NCI-H69 (cell line): ENCODE data around the gene NSMCE1.
A peak's percentile ranks its signal among the peaks of the same experiment; 100 is the strongest.

Experiments
- DNase-seq: peaks from one replicate; lab custom pipeline; 2025; lab: John Stamatoyannopoulos, UW

The NSMCE1 gene

DNA sequence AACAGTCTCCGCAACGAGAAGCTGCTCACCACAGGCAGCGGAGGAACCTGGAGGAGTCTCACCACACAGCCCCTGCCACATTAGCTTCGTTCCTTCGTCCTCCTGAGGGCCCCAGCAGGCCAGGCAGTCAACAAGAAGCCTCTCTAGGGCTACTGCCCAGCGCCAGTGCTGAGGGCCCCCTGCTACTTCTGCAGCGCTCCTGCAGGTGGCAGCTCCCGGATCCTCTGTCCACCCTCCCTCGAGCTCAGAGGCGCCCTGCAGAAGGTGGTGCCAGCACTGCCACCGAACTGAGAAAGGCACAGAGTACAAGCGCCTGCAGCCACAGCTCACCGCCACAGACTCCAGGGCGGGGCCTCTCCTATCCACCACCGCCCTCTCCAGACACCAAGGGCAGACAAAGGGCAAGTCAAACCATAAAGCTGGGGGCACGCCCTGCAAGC is 38.0 kb downstream of the NSMCE1 start:
- DNase-seq: no peak

DNA sequence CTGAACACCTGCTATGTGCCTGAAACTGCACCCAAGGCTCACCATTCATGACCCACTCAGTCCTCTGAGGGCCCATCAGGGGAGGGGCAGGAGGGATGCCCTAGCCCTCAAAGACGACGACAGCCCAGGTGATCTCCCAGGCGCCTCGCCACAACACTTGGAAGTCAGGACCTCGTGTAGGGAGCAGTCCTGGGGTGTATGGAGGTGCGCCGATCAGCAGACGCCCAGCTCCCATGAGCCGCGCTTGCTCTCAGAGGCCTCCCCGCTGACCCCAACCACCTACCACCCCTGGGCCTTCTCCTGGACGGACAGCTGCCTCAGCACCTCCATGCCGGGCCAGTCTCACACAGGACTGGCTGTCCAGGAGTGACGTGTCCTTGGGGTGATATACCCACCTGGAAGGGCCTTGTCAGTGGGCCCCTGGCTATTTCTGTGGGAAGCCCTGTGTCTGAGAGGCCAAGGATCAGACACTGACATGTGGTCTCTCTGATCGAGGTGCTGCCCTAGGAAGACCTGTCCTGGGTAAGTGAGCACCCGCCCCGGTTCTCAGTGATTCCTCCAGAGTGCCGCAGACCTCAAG is 38.6 kb downstream of the NSMCE1 start:
- DNase-seq: no peak

DNA sequence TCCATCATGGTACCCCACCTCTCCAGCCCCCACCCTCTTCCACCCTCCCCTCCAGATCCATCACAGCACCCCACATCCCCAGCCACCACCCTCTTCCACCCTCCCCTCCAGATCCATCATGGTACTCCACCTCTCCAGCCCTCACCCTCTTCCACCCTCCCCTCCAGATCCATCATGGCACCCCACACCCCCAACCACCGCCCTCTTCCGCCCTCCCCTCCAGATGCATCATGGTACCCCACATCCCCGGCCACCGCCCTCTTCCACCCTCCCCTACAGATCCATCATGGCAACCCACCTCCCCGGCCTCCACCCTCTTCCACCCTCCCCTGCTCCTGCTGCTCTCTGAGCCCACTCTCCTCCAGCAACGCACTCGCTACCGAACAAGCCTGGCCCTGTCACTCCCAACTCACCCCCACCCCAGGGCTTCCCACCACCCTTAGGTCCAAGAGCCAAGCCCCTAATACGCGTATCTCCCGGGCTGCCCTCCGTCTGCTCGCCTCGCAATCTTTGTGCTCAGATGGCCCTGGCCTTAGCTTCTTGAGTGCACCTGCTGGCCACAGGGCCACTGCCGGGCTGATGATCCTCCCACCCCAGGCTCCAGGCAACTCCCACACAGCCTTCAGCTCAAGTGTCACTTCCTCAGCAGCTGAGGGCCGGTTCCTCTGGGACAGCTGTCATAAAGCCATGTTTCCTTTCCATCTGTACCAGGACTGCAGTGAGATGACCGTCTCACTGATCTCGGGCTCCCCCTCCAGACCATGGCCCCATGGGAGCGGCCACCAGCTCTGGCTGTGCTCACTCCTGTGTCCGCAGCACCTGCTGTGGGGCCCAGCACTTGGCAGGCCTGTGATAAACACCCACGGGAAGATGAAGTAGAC is 39.7 kb downstream of the NSMCE1 start:
- DNase-seq: no peak

DNA sequence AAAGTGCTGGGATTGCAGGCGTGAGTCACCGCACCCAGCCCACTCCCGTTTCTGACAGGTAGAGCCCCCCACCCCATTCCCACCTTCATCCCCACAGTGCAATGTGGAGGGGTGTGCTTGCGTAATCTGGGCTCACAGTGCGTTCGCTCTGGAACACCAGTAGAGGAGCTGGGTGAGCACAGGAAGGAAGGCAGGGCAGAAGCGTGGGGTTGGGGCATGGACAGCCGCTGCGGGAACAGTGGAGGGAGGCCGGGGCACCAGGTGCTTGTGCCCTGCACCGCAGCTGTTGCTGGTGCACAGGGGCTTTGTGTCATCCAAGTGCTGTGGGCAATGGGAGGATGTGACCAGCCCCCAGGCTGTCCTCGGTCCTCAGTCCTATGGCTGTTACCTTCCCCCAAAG is 40.5 kb downstream of the NSMCE1 start:
- DNase-seq: no peak

DNA sequence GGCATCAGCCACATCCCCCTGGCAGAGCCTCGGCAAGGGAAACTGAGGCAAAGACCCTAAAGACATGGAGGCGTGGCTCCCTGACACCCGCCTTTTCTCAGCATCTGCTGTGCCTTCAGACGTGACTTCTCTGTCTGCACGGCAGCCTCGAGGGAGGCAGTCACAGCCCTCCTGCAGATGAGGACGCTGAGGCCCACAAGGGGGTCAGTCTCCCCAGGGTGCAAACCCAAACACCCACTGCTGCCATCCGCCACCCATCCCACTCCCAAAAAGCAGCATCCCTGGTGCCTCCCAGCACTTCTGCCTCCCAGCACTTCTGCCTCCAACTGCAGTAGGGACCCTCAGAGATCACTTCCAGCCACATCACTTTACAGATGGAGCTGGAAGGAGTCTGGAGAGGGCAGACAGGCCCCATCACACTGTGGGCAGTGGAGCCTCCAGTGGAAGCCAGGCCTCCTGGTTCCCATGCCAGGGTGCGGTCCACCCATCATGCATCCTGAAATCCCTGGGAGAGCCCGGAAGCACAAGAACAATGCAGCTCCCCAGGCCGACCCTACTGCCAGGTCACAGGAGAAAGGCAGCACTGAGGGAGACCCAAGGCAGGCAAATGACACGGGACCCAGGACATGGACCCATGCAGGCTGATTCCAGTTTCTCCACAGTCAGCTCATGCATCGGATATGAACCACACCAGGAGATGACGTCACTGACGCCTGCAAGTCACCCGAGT is 41.4 kb downstream of the NSMCE1 start:
- DNase-seq: no peak

DNA sequence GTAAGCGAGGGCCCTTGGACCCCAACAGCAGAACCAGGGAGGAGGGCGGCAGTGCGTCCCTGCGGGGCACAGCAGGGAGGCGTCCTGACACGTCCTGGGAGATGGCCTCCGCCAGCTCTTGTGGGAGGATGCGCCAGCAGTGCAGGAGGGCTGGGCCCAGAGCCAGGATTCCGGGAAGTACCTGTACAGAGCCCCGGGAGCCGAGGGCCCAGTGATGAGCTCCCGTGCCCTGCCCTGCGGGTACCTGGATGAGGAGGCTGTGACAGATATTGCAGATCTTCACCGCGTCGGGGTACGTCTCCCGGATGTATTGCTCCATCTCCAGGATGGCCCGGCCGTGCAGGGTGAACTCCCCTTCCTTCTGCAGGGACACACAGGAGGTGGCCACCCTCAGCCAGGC is 42.1 kb downstream of the NSMCE1 start:
- DNase-seq: peak; percentile 75

DNA sequence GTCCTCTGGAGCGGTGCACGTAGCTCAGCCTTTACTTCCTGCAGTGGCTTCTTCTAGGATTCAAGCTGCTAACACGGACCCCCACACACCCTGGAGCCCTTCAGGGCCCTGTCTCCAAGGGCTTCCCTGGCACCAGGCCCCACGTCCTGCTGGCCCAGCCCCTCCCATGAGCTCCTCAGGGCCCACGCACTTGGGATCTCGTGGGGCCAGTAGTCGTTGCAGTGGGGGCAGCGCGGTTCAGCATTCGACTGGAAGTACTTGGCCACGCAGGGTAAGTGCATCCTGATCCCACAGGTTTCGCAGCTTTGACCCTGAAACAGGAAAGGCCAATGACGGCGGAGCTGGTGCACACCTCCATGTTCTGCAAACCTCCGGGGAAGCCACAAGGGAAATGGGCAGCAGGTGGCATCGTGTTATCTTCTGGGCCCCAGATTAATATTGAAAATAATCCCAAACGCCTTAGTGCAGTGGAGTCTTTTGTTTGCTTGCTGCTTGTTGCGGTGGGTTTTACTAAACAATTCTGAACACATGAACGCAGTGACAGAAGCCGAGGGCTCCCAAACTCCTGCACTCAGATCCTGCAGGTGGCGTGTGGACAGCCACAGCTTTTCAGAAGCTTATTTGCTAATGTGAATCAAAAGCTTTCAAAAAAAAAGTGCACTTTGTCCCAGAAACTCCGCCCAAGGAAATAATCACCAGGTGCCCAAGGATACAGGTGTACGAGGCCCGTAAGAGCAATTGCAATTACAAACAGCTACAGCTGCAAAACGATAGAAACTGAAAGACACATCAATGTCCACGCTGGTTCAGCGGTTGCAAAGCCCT is 42.8 kb downstream of the NSMCE1 start:
- peak; percentile 56 for DNase-seq

DNA sequence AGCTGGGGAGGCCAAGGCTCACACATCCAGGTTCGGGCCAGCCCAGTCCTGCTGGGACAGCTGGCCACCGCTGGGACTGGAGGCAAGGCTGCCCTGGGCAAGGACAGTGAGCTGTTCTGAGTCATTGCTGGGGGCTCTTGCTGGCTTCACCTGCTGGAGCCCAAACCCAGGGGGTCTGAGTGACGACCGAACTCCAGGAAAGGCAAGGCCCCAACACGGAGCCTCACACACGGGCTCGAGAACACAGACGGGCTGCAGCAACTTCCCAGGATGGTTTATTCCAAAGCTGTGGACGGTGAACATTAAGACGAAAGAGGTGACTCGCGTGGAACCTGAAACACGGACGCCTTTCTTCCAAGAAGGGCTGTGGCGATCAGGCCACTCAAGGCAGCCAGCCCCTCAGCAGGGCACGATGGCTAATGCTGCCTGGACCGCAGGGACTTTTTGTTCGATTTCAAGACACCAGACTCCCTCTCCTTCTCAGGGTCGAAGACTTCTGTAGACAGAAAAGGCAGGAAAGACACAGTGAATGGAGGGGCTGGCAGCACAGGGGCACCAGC is 43.8 kb downstream of the NSMCE1 start:
- DNase-seq: no peak

DNA sequence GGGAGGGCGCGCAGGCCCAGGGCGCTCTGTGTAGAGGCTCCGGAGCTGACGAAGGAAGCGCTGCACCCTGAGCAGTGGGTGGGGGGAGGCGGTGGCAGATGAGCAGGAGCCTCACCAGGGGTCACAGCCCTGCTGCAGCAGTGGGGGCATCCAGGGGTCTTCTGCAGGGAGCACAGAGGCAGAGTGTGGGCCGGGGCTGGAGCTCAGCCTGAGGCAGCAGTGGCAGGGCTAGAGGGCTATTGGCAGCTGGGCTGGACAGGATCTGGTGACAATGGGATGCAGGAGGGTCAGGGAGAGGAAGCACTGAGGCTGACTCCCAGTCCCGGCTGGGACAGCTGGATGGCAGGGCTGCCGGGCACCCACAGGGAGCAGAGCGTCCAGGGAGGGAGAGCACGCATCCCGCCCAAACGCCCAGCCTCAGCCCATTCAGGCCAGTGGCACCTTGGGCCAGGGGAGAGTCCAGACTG is 44.3 kb downstream of the NSMCE1 start:
- DNase-seq: no peak

DNA sequence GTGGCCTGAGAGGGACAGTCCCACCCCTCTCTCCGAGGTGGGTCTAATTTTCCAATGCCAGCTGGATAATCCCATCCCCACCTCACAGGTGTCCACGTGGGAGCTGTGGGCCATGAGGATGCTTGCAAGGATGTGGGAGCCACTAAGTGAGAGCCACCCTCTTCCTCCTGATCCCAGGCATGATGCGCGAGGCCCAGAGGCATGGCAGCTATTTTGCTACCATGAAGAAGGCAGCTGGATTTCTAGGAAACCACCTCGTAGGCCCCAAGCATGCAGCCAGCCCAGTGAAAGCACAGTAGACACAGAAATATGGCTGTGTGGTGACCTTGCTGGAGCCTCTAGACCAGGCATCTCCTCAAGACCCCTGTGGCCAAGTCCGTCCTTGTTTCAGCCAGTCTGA is 44.9 kb downstream of the NSMCE1 start:
- DNase-seq: no peak

DNA sequence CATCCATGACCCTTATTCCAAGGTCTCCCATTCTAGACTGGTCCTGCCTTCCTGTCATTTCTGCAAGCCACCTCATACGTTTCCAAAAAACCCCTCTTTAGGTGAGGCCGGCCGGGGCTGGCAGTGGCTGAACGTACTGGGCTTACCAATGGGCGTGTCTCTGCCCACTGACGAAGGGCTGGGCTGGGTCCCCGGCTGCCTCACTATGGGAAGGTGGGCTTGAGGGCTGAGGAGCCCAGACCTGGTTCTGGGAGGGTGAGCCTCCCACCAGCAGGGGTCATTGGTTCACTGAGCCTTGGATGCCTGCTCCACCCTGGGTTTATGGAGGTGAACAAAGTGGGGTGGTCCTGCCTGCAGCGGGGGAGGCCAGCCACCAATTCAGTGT is 45.4 kb downstream of the NSMCE1 start:
- DNase-seq: no peak

DNA sequence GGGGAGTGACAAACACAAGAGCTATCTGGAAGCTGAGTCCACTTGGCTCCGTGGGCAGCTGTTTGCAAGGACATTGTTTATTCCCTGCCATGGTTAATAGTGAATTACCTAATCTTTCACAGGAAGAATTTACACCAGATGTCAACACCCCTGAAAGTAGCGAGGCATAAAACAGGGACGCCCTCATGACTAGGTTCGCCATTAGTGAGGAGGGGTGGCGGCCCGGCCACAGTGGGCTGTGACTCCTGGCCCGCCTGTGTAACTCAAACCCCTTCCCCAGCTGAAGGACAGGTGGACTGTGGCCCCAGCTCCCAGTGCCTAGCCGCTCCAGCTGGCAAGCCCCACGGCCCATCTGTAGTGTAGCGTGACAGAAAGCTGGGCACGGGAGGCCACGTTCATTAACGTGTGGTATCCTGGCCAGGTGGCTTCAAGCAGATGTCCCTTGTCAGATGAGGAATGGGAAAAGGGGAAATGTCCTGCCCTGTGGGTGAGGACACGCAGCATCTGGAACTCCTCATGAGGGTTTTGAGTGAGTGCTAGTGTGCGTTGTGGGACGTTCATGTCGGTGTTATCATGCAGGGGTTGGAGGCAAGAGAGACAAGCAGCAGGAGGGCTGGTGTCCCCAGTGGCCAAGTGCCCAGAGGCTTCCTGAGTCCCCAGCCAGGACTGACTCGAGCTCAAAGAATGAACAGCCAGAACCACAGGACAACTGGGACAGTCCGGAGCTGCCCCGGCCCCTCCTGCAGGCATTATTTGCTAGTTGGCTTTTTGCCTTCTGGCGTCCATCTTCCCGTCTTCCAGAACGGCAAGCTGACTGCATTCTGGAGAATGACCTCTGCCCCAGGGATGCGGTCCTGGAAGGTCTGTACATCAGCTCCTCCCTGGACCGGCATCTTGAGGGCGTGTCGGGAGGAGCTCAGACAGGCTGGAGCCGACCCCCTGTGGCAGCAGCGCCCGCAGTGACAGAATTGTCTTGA is 46.0 kb downstream of the NSMCE1 start:
- peak; percentile 21 for DNase-seq

DNA sequence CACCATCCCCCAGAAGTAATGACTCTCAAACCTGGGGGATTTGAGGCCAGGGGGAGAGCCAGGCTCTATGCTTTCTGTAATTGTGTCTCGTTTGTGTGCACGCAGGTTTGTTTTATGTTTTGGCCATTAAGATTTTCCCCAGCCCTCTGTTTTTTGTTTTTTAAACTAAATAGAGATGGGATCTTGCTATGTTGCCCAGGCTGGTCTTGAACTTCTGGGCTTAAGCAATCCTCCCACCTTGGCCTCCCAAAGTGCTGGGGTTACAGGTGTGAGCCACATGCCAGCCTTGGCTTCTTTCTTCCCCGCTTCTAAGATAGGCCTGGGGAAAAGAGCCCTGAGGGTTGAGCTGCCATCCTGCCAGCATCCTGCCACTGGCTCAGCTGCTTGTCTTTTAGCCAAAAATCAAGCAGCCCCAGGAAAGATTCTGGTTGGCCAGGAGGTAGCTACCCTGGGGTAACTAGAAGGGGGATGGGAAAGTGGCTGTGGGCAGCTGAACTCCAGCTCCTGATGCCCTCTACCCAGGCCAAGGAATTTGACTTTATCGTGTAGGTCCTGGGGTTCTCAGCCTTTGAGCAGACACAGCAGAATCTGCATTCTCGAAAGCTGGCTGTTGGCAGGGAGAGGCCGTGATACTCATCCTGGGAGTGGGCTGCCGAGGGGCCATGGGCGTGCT is 46.9 kb downstream of the NSMCE1 start:
- no peak for DNase-seq

DNA sequence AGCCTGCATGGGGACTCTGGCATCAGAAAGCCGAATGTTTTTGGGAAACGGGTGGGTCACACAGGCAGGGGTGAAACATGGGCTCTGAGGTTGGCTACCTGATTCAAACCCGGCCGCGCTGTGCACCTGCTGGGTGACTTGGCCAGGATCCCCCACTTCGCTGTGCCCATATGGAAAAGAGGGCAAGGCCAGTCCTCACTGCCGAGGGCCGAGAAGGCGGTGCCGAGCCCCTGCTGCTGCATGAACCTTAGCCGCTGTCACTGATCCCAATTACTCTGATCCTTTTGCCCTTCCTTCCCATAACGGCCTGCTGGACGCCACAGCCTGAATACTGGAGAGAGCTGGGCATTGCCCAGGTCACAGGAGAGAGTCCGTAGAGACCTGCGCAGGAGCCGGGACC is 47.6 kb downstream of the NSMCE1 start:
- no peak for DNase-seq

DNA sequence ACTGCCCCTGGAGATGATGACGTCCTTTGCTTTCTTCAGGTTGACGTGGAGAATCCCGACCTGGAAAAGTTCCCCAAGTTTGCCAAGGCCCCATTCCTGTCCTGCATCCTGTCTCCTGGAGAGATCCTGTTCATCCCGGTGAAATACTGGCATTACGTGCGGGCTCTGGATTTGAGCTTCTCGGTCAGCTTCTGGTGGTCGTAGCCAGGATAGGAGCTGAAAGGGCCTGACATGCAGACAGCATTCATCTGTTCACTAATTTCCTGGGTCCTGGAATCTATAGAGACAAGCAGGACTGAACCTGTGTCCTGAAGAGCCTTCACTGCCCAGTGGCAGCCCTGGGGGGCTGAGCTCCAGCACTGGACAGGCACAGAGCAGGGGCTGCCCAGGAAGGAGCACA is 48.0 kb downstream of the NSMCE1 start:
- DNase-seq: no peak

DNA sequence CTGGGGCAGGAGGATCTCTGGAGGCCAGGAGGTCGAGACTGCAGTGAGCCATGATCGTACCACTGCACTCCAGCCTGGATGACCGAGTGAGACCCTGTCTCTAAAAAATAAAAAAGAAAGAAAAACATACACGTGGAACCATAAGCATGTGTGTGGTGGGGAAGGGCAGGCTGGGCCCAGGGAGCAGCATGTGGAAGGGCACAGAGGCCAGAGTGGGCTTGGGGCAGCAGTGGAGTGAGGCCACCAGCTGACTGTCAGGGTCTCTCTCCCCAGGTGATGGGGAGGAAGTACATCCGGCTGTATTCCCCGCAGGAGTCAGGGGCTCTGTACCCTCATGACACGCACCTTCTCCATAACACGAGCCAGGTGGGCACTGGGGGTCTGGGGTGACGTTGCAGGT is 48.5 kb downstream of the NSMCE1 start:
- DNase-seq: no peak

DNA sequence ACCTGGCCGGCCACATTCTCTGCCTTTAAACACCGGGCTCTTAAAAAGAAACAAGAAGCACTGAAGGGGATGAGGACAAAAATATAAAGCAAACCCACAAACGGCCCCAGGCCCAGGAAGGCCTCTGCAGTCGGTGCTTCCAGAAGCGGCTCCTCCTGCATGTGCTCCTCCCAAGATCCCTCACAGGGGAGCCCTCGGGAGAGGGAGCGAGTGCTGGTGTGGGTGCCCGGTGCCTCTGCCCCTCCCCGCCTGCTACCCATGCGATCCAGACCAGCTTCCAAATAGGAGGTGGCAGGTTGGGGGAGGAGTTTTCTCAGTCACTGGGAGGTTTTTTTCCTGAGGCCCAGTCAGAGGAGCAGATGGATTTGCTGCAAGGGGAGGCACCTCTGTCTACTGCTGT is 49.4 kb downstream of the NSMCE1 start:
- no peak for DNase-seq

DNA sequence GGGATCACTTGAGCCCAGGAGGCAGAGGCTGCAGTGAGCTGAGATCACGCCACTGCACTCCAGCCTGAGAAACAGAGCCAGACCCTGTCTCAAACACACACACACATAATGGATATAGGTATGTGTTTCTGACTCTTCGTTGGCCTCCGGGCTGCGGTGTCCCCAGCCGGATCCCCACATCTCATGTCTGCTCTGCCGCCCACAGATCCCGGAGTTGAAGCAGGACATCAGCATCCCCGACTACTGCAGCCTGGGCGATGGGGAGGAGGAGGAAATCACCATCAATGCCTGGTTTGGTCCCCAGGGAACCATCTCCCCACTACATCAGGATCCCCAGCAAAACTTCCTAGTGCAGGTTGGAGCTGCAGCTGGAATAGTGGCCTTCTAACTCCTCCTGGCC is 49.8 kb downstream of the NSMCE1 start:
- no peak for DNase-seq

DNA sequence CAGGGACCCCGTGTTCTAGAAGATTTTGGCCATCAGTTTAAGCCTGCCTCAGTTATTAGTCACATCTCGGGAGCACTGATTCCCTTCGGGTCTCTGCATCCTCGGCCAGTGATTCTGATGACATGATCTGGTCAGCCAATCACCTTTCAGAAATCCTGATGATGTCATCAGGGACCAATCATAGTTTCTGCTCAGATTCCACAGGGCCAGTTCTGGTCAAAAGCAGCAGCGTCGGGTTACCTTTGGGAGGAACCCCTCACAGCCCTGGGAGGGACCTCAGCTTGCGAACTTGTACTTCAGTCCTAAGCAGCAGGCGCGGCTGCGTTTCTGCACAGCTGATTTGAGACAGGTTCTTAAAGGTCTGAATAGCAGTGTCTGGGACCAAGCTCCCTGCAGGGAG is 51.3 kb downstream of the NSMCE1 start:
- no peak for DNase-seq

DNA sequence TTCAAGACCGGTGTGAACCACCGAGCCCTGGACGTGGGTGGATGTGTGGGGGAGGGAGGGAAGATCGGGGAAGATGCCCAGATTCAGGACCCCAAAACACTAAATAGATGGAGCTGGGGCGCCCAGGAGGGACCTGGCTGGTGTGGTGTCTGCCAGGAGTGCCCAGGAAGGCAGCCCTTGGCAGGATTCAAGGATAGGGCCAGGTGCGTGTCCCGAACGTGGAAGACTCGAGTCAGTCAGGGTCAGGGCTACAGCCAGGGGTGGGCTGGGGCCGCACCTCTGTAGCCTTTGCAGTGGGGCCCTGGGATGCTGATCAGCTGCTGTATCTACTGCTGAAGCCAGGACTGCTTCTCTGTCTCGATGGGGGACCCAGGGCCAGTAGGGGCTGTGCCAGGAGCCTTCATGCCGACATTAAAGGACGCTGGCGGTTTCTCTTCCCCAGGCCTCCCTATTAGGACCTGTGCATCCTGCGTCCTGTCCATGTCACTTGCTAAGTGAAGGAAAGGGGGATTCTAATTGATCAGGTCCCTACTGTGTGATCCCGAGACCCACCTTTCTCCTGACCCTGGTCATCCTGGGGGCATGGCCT is 52.2 kb downstream of the NSMCE1 start:
- DNase-seq: no peak
